Hepatocyte (in vitro differentiated cells): ENCODE data around the gene DGKG.

Experiments
- CTCF ChIP-seq: fragments of 200-600 bp; sonication (generic); IDR thresholded peaks from 2 replicates; pipeline ENCODE4 v1.5.1; 2016; ENCODE audit warnings: antibody characterized with exemption, mild to moderate bottlenecking; ENCODE audit not compliant: poor library complexity
- EZH2 ChIP-seq: fragments of 200-600 bp; sonication (generic); IDR thresholded peaks from 2 replicates; pipeline ENCODE4 v1.6.1; 2016; ENCODE audit warnings: antibody characterized with exemption, mild to moderate bottlenecking, borderline replicate concordance

- TF ChIP-seq EZH2: no peak
- TF ChIP-seq CTCF: no peak
Observed at GRCh38 chr3:186237915-186238314, 124.1 kb downstream of the DGKG start.
